Neural progenitor cell (in vitro differentiated cells): ENCODE results near the gene WASHC4. TPM values are rescaled to one million over a fixed set of nuclear protein-coding genes. Genes with fewer than 3 reads are reported as not detected.

Source experiments
- DNase-seq: peaks from one replicate; pipeline ENCODE4 v3.0.0-alpha.2; 2016; ENCODE audit warnings: low spot score
- H2AFZ ChIP-seq: fragments of 200-600 bp; sonication (generic); replicated peaks from 2 replicates; pipeline ENCODE4 v1.6.1; 2016; ENCODE audit warnings: antibody characterized with exemption
- H3F3A ChIP-seq: fragments of 200-600 bp; sonication (generic); 2 replicates; pipeline ENCODE4 v1.6.1; 2016; ENCODE audit warnings: antibody characterized with exemption, low read depth
- H3K27ac ChIP-seq: fragments of 200-600 bp; sonication (generic); 2 replicates; pipeline ENCODE4 v1.5.1; 2016; ENCODE audit warnings: mild to moderate bottlenecking
- H3K27me3 ChIP-seq: fragments of 200-600 bp; sonication (generic); 2 replicates; pipeline ENCODE4 v1.6.1; 2016; ENCODE audit warnings: mild to moderate bottlenecking, moderate library complexity
- H3K36me3 ChIP-seq: fragments of 200-600 bp; sonication (generic); 2 replicates; pipeline ENCODE4 v1.5.1; 2016
- H3K4me1 ChIP-seq: fragments of 200-600 bp; sonication (generic); 2 replicates; pipeline ENCODE4 v1.6.1; 2016; ENCODE audit warnings: mixed run types
- H3K4me2 ChIP-seq: fragments of 200-600 bp; sonication (generic); 2 replicates; pipeline ENCODE4 v1.6.1; 2016
- H3K4me3 ChIP-seq: fragments of 200-600 bp; sonication (generic); 2 replicates; pipeline ENCODE4 v1.5.1; 2016
- H3K79me2 ChIP-seq: fragments of 200-600 bp; sonication (generic); 2 replicates; pipeline ENCODE4 v1.6.1; 2016; ENCODE audit warnings: low read depth
- H3K9ac ChIP-seq: fragments of 200-600 bp; sonication (generic); 2 replicates; pipeline ENCODE4 v1.6.1; 2016
- H3K9me3 ChIP-seq: fragments of 200-600 bp; sonication (generic); 2 replicates; pipeline ENCODE4 v1.5.1; 2016; ENCODE audit warnings: low read depth
- H4K20me1 ChIP-seq: fragments of 200-600 bp; sonication (generic); 2 replicates; pipeline ENCODE4 v1.6.1; 2016; ENCODE audit warnings: low read depth
- H3K27ac Mint-ChIP-seq: 3 replicates; pipeline ENCODE4 v1.8.0; 2021; ENCODE audit warnings: mixed read lengths
- H3K27me3 Mint-ChIP-seq: 2 replicates; pipeline ENCODE4 v1.8.0; 2022; ENCODE audit warnings: low read depth, mild to moderate bottlenecking, inconsistent platforms, moderate library complexity, mixed read lengths; ENCODE audit not compliant: insufficient read depth
- H3K36me3 Mint-ChIP-seq: 3 replicates; pipeline ENCODE4 v1.8.0; 2021; ENCODE audit warnings: mixed read lengths
- H3K4me1 Mint-ChIP-seq: 3 replicates; pipeline ENCODE4 v1.8.0; 2021; ENCODE audit warnings: mixed read lengths
- H3K4me3 Mint-ChIP-seq: 3 replicates; pipeline ENCODE4 v1.8.0; 2021; ENCODE audit warnings: mild to moderate bottlenecking, moderate library complexity, mixed read lengths
- H3K9me3 Mint-ChIP-seq: 3 replicates; pipeline ENCODE4 v1.8.0; 2020; ENCODE audit warnings: mixed read lengths
- CTCF ChIP-seq: fragments of 200-600 bp; sonication (generic); IDR thresholded peaks from 2 replicates; pipeline ENCODE4 v1.5.1; 2017; ENCODE audit warnings: antibody characterized with exemption, mild to moderate bottlenecking
- EZH2 ChIP-seq: fragments of 200-600 bp; sonication (generic); IDR thresholded peaks from 2 replicates; pipeline ENCODE4 v1.6.1; 2017; ENCODE audit warnings: antibody characterized with exemption, mild to moderate bottlenecking, moderate library complexity
- EZH2phosphoT487 ChIP-seq: fragments of 200-600 bp; sonication (generic); IDR thresholded peaks from 2 replicates; pipeline ENCODE4 v1.6.1; 2017; ENCODE audit warnings: antibody characterized with exemption
- total RNA-seq: library from RNA; depleted of rRNA; stranded (reverse); fragments of >200 nt; gene quantifications from 2 replicates; pipeline ENCODE4 v1.2.3, GENCODE V29; 2015; ENCODE audit warnings: low replicate concordance

WASHC4 gene
- total RNA-seq, 1 donor from 2014 or later, result 81.1 TPM

- H3K4me3 Mint-ChIP-seq, result no peak overlapping the region
- H3K36me3 Mint-ChIP-seq, result no peaks in the 10 kb centered on the region
- H3K27ac ChIP-seq, result no peak overlapping the region
- no peak for DNase-seq
- peaks cover 22% of the 10 kb centered on the region for H3K4me1 Mint-ChIP-seq
- no peak overlapping the region for H3K4me3 ChIP-seq
- H3K27me3 ChIP-seq, result peaks cover 13% of the 10 kb centered on the region
- no peak overlapping the region for H3K4me2 ChIP-seq
- no peak overlapping the region for H2AFZ ChIP-seq
- H3K9ac ChIP-seq, result no peak overlapping the region
- H3K4me1 ChIP-seq, result peaks cover 7% of the 10 kb centered on the region
- peaks cover 11% of the 10 kb centered on the region for H4K20me1 ChIP-seq
- H3K9me3 Mint-ChIP-seq, result peaks cover 4% of the 10 kb centered on the region
- H3K79me2 ChIP-seq, result peaks cover 17% of the 10 kb centered on the region
- no peak overlapping the region for H3K27ac Mint-ChIP-seq
- H3K27me3 Mint-ChIP-seq, result peaks cover 7% of the 10 kb centered on the region
- H3K9me3 ChIP-seq, result no peaks in the 10 kb centered on the region
- no peak for TF ChIP-seq EZH2phosphoT487
- TF ChIP-seq CTCF, result no peak
- TF ChIP-seq EZH2, result no peak
- H3F3A ChIP-seq, result peaks cover 7% of the 10 kb centered on the region
- H3K36me3 ChIP-seq, result no peaks in the 10 kb centered on the region
These were observed 2.8 kb upstream of the WASHC4 start for GRCh38 chr12:105104762-105105161.

DNA sequence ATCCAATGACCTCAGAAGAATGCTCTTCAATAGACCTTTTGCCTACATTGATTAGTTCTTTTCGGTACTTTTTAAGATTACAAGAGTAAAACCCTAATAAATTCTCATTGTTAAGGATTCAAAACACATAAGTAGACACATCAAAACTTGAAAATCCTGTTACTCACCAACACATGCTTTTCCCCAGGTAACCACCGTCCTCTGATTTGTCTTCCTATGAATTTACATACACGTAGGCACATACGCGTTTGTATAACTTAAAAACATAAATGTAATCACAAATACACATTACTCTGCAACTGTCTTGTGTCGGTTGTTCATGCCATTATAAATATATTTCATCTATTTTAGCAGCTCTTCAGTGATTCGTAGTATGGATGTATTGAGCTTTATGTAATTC is 910 bp upstream of the WASHC4 start:
- Histone ChIP-seq H3K4me1 (peaks cover 7% of the 10 kb centered on the region), H3K4me2 (peak overlapping the region; percentile 84), H3K27me3 (peaks cover 13% of the 10 kb centered on the region), H3F3A (peaks cover 7% of the 10 kb centered on the region), H2AFZ (peak overlapping the region; percentile 94), H3K27ac (no peak overlapping the region), H3K4me3 (peak overlapping the region; percentile 55), H3K9ac (no peak overlapping the region), H4K20me1 (peaks cover 14% of the 10 kb centered on the region), H3K36me3 (no peaks in the 10 kb centered on the region), H3K9me3 (no peaks in the 10 kb centered on the region), H3K79me2 (peaks cover 36% of the 10 kb centered on the region)
- DNase-seq, result no peak
- Mint-ChIP-seq H3K9me3 (peaks cover 4% of the 10 kb centered on the region), H3K4me1 (peaks cover 26% of the 10 kb centered on the region), H3K27me3 (peaks cover 7% of the 10 kb centered on the region), H3K4me3 (peak overlapping the region; percentile 95), H3K27ac (no peak overlapping the region), H3K36me3 (peaks cover 4% of the 10 kb centered on the region)
- TF ChIP-seq CTCF (no peak), EZH2 (no peak), EZH2phosphoT487 (no peak)

GRCh38 chr12:105107171-105107493 is 399 bp upstream of the WASHC4 start:
- Histone ChIP-seq H3K4me1 (peaks cover 7% of the 10 kb centered on the region), H3K9ac (no peak overlapping the region), H3K27me3 (peaks cover 13% of the 10 kb centered on the region), H2AFZ (peak overlapping the region; percentile 94), H3K27ac (no peak overlapping the region), H3K36me3 (no peaks in the 10 kb centered on the region), H3K4me3 (peak overlapping the region; percentile 55), H3K79me2 (peaks cover 41% of the 10 kb centered on the region), H3F3A (peaks cover 7% of the 10 kb centered on the region), H3K4me2 (peak overlapping the region; percentile 84), H3K9me3 (no peaks in the 10 kb centered on the region), H4K20me1 (peaks cover 14% of the 10 kb centered on the region)
- Mint-ChIP-seq H3K27ac (peak overlapping the region; percentile 86), H3K36me3 (peaks cover 8% of the 10 kb centered on the region), H3K4me1 (peaks cover 26% of the 10 kb centered on the region), H3K27me3 (peaks cover 7% of the 10 kb centered on the region), H3K4me3 (peak overlapping the region; percentile 95), H3K9me3 (peaks cover 4% of the 10 kb centered on the region)
- no peak for TF ChIP-seq CTCF
- TF ChIP-seq EZH2phosphoT487, result no peak
- TF ChIP-seq EZH2, result no peak
- DNase-seq, result no peak
